Stimulated activated CD8-positive, alpha-beta memory T cell treated with anti-CD3 and anti-CD28 coated beads, Interleukin-7, amount 100 ng/mL, for 48 hours (primary cell): Measurements from ENCODE around the gene WAPL.

Source experiments
- DNase-seq, 2 donors: peaks; one replicate each; pipeline ENCODE4 v3.0.0-alpha.2; 2020; ENCODE audit warnings: low read depth in 1 of 2; ENCODE audit errors: extremely low read depth in 1 of 2

WAPL gene

DNA sequence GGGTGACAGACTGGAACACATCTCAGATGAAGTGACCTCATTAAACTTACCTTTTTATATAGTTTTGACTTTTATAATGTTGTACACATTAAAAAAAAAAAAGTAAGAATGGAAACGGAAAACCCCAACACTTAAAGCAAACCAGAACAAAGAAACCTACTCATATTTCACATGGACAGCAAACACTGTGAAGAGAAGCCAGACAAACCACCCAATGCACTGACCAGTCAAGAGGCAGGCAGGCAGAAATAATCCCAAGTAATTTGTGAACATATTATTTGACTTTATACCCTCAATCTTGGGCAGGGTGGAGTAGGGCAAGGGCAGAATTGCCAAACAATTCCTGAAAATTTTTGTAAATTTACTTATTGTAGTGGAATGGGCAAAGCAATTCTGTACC, 39.8 kb downstream of the WAPL start:
- no peak for DNase-seq

DNA sequence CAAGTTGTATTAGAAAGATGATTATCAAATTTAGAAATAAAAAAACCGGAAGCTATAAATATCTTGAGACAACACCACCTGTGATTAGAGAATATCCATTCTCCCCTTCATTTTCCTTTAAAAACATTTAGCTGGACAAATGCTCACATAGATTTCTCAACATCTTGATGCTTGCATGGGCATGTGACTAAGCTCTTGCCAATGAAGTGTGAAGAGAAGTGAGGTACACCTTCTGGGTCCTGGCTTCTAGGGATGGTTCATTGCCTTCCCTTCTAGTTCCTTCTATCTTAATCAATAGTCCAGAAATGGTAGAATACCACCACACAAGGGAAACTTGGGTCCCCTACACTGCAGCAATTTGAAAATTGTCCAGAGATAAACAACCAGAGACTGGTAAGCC, 41.0 kb downstream of the WAPL start:
- no peak for DNase-seq

DNA sequence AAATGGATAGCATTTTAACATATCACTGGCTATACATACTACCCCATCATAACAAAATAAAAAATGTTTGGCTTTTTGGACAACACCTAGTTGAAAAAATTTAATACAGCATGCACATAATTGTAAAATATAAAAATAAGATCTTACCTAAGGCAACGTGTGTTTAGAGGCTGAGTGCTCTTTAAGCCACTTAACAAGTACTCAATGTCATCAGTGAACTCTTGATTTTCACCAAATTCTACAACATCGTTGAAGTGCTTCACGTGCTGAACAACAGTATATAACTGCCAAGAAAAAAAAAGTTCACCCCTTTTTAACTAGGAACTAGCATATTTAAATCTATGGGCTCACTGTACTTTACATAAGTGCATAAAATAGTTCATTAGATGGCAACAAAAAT, 49.5 kb downstream of the WAPL start:
- no peak for DNase-seq

DNA sequence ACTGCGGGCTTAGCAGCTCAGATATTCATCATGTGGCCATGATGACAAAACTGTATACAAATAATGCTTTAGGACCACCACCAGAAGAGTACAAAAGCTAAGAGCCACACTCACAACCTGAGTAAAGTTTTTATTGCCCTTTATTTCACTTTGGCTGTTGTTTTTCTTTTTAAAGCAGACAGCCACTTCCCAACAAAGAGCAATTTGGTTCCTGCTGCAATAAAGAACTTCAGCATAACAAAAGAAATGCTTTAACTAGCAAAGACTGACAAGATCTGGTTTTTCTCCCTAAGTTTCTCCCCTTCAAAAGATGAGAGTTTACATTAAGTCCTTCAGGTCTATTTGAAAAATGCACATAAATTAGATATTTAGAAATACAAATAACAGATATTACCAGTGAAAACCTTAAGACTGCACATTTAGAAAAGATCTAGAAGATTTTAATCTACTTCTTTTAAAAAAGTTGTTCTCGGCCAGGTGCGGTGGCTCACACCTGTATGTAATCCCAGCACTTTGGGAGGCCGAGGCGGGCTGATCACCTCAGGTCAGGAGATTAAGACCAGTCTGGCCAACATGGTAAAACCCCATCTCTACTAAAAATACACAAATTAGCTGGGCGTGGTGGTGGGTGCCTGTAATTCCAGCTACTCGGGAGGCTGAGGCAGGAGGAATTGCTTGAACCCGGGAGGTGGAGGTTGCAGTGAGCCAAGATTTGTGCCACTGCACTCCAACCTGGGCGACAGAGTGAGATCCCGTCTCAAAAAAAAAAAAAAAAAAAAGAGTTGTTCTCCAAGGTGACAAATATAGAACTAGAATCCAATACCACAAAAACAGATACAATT, 59.4 kb downstream of the WAPL start:
- no peak for DNase-seq

DNA sequence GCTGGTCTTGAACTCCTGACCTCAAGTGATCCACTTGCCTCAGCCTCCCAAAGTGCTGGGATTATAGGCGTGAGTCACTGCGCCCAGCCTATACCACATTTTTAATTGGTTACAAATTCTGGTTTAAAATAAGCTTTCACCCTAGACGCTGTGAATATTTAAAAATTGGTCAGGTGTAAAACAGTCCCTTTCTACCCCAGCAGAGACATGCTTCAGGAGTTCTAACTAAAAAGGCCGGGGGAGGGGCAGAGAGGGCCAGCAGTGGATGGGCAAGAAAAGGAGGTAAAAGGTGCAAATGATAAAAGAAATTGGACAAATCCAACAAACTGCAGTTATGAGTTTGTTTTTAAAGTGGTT, 70.0 kb downstream of the WAPL start:
- no peak for DNase-seq

DNA sequence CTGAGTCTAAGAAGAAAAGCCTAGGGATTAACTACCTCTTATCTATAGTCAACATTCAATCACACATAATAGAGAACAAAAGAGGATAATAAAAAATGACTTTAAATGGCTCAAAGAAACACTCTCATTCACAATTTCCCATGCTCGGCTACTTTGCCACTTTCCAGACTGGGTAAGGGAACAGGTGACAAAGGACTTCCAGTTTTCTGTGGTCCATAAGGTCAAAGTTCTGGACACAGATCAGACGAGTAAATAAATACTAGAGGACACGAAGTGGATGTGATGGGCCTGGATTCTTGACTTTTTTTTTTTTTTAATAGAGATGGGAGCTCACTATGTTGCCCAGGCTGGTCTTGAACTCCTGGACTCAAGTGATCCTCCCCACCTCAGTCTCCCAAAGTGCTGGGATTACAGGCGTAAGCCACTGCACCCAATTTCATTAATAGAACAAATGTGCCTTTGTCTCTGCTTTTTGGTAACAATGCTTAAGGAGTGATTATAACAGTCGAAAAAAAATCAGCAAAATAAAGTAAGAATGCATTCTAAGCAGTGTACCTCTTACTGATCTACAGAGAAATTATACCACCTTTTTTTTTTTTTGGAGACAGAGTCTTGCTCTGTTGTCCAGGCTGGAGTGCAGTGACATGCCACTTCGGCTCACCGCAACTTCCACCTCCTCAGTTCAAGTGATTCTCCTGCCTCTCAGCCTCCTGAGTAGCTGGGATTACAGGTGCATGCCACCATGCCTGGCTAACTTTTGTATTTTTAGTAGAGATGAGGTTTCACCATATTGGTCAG, 70.6 kb downstream of the WAPL start:
- no peak for DNase-seq

DNA sequence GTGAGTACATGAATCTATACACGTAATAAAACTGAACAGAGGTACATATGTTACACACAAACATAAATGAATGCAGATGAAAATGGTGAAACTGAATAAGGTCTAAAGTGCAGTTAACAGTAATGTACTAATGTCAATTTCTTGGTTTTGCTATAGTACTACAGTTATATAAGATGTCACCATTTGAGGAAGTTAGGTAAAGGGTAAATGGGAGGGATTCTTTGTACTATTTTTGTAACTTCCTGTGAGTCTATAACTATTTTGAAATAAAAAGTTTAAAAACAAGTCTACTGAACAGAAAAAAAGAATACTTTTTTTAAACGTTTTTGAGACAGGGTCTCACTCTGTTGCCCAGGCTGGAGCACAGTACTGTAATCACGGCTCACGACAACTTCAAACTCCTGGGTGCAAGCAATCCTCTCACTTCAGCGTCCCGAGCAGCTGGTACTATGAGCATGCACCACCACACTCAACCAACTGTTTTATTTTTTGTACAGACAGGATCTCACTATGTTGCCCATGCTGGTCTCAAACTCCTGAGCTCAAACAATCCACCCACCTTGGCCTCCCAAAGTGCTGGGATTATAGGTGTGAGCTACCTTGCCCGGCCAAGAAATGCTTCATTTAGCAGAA, 71.5 kb downstream of the WAPL start:
- no peak for DNase-seq

DNA sequence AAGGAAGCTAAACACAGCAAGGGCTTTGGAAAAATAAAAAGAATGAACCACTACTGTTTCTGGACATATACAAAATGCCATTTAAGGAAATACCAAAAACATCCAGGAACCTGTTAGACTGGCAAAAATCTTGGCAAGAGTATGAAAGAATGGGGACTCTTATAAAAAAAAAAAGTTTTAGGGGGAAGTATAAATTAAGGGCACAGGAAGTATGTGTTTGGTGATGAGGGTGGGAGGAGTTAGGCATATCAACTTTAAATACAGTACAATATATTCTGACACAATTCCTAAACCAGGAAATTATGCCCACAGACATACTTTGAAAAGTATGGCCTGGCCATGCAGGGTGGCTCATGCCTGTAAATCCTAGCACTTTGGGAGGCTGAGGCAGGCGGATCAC, 74.2 kb downstream of the WAPL start:
- DNase-seq: no peak

DNA sequence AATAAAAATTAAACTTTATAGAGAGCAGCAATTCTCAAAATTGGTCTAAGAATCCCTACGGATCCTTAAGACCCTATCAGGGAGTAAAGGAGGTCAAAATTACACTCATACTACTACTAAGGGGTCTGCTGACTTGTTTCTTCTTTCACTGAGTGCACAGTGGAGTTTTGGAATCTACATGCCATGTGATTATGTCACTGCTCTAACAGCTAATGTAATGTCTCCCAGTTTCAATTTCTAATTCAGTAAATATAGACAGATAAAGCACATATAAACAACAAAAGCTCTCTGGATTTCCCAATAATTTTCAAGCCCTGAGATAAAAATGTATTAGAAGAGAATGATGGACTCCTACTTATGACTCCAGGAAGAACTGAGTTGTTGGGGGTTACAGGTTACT, 74.6 kb downstream of the WAPL start:
- no peak for DNase-seq

DNA sequence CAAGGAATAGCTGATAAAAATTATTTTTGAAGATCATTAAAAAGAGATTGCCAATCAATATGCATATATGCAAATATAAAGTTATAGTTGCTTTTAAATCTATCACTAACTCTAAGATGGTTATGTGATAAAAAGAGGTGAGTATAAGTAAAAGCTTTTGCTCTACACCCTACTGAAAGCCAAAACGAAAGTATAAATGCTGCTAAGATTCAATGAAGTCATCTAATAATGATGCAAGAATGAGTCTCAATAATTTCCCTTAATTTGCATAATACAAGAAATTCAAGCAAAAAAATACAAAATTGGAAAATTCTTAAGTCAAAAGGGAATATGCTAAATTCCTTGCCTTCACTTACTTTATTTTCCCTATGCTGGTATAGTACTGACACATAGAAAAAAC, 75.2 kb downstream of the WAPL start:
- no peak for DNase-seq

DNA sequence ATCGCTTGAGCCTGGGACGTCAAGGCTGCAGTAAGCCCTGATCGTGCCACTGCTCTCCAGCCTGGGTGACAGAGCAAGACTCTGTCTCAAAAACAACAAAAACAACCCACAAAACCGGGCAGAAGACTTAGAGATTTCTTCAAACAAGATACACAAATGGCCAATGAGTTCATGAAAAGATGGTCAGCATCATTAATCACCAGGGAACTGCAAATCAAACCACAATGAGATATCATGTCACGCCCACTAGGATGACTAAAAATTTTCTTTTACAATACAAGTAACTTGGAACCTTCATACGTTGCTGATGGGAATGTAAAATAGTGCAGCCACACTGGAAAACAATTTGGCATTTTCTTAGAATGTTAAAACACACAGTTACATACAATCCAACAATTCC, 77.7 kb downstream of the WAPL start:
- DNase-seq: no peak

DNA sequence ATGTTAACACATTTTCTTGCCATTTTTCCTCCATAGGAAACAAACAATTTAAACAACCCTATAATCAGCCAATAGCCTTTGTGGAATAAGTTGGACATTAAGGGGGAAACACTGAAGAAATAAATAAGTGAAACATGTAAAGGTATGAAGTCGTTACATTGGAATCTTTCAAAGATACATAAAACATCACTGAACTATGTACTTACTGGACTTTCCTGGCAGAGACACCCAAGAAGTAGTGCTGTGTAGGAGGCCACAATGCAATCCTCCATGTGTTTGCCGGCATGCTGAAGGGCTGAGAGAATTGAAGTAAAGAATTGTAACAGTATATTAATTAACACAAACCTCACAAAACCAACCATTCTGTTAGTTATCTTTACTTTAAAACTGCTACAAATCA, 78.5 kb downstream of the WAPL start:
- DNase-seq: no peak

DNA sequence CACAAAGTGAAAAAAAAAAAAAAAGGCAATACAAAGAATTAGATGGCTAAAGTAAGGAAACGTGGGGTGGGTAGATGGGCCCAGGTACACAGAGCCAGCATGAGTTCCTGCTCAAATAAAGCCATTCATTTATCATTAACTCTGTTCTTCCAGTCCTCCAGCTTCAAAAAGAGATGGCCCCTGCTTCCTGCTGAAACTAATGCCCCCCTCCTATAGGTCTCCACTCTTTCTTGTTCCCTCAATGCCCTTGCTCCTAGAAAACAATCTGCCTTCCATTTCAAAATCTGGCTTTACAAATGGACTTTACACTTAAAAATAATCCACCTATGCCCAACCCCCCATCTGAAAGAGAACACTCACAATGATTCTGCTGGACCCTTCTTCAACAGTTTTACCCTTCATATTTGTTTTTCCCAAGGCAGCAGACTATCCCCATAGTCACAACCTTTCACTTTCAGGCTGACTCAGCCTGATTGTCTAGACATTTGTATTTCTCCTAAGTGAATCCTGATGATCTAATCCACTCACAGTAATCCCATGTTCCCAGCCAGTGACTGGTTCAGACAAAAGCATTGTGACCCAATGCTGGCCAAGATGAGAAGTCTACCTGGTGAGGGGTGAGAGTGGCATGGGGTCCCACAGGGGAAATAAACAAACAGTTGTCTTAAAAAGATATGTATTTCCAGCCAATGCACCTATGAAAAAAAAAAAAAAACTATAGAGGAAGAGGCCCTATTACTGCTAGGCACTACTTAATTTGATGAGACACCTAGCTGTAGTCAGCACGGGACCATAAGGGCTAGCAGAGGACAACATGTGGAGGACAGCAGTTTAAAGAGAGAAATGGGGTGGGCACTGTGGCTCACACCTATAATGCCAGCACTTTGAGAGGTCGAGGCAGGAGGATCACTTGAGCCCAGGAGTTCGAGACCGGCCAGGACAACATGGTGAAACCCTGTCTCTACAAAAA, 80.4 kb downstream of the WAPL start:
- DNase-seq: no peak

DNA sequence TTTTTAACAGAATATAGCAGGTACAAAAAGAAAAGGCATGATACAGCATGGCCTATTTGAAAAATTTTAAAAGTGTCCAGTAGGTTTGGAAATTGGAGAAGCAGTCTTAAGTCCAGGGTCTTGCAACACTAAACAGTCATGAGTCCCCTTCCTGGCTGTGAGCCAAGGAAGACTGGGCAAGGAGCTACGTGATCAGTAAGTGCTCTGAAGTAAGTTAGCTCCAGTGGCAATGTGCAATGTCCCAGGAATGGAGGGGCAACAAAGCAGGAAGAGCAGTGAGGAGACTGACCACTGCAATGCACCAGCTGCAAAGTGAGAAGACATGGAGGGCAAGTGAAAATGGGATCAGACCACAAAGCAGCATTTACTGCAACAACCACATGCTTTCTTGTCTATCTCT, 82.0 kb downstream of the WAPL start:
- no peak for DNase-seq

DNA sequence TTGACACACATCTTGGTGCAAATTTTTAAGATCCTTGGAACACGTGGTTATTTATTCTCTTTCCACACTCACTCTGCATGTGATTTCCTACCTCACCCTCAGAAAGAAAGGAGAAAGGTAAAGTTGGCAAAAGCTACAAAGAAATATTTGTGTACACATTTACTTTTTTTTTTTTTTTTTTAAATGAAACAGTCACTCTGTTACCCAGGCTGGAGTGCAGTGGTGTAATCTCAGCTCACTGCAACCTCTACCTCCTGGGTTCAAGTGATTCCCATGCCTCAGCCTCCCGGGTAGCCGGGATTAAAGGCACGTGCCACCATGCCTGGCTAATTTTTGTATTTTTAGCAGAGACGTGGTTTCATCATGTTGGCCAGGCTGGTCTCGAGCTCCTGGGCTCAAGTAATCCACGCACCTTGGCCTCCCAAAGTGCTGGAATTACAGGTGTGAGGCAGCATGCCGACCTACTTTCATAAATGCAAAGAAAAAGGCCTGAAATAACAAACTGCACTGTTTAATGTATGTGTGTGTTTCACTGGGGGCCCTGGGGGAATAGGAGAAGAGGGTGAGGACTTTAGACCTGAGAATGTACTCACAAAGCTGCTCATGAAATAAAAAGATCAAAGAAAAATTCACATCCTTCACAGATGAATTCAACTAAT, 83.4 kb downstream of the WAPL start:
- no peak for DNase-seq

DNA sequence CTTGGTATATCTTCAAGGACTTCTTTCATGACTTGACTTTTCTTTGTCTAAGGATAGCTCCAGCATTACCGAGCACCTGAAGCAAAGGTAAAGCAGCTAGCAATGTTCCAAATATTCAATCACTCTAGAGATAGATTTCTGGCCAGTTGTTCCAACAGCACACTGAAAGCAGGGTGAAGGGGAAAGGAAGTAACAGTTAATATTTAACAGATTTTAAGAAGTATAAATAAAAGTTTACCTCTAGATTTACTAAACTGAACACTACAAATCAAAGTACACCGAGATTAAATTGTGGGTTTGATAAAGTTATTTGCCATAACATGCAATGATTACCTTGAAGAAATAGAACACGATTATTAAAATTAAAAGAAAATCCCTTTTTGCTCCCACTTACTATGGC, 84.1 kb downstream of the WAPL start:
- DNase-seq: no peak

DNA sequence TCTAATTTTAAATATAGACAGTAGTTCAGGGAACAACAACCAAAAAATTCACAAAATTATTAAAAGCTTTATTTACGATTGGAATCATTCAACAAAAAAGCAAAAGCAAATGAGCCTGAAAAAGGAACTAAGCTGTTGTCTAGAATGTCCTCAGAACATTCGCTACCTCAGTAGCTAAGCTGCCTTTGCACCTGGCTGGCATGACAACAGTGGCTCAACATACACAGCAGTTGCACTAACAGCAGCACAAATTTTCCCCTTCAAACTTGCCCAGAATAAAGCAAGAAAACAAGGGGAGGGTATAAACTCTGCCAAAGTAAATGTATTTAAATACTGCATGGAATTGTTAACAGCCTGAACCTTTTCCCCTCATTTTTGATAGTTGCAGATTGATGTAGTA, 84.6 kb downstream of the WAPL start:
- DNase-seq: no peak

DNA sequence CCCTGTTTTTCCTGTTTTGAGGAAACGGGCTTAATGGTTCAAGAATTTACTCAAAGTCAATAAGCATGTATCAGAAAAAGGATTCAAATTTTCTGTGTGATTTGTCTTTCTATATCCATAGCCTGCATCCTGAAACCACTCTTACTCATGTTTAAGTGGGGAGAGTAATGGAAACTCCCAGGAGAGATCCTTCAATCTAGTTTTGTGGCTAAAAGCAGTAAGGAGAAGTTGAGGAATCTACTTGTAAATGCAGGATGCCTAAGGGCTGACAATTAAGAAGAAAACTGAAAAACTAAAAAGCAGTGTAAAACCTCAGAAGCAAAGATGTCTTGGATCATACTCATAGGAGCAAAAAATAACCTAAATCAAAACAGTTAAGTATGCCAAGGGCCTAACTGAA, 86.9 kb downstream of the WAPL start:
- DNase-seq: no peak

DNA sequence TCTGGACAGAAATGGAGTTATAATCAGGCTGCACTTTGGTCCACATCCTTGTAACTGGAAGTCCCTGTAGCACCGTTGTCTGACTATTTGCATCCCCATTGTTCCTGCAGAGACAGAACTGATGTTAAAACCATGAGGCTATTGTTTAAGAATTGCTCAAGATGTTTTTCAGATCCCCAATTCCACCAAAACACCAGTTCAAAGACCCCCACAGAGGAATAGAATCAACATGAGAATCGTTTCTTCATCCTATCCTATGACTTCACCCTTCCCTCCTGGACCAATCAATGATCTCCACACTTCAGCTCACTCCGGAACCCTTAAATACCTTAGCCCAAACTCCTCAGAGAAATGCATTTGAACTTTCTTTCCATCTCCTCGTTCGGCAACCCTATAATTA, 97.9 kb downstream of the WAPL start:
- no peak for DNase-seq

DNA sequence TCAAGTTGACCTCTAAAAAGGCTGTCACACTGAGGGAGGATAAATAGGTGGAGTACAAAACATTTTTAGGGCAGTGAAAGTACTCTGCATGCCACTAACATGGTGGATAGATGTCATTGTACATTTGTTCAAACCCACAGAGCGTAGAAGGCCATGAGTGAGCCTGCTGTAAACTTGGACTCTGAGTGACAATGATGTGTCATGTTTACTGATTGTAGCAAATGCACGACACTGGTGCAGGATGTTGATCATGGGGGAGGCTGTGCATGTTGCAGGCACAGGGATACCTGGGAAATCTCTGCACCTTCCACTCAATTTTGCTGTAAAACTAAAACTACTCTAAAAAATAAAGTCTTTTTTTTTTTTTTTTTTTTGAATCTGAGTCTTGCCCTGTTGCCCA, 102.5 kb downstream of the WAPL start:
- no peak for DNase-seq
